H9 (cell line): ENCODE measurements around the gene COL23A1. TPM values are rescaled to one million over a fixed set of nuclear protein-coding genes. Genes with fewer than 3 reads are reported as not detected.

Experiments
- DNase-seq: peaks from one replicate; pipeline ENCODE4 v3.0.0-alpha.2; 2017
- H2AFZ ChIP-seq: one replicate; pipeline ENCODE4 v1.6.1; 2013; ENCODE audit warnings: mild to moderate bottlenecking, low read length, control low read depth, moderate library complexity
- H2AK5ac ChIP-seq: 2 replicates; pipeline ENCODE4 v1.6.1; 2013; ENCODE audit warnings: low read length, control low read depth, mixed read lengths; ENCODE audit not compliant: insufficient read length
- H2BK120ac ChIP-seq: one replicate; pipeline ENCODE4 v1.6.1; 2013; ENCODE audit warnings: low read depth, mild to moderate bottlenecking, low read length, control low read depth, inconsistent platforms; ENCODE audit not compliant: poor library complexity, severe bottlenecking
- H2BK12ac ChIP-seq: 2 replicates; pipeline ENCODE4 v1.6.1; 2013; ENCODE audit warnings: low read length, control low read depth, mixed read lengths, low read depth; ENCODE audit not compliant: insufficient read length
- H2BK15ac ChIP-seq: 2 replicates; pipeline ENCODE4 v1.6.1; 2013; ENCODE audit warnings: low read depth, low read length, control low read depth
- H2BK20ac ChIP-seq: one replicate; pipeline ENCODE4 v1.6.1; 2013; ENCODE audit warnings: low read depth, mild to moderate bottlenecking, low read length, control low read depth, inconsistent platforms; ENCODE audit not compliant: poor library complexity, severe bottlenecking
- H2BK5ac ChIP-seq: 2 replicates; pipeline ENCODE4 v1.6.1; 2013; ENCODE audit warnings: low read length, control low read depth, mixed read lengths; ENCODE audit not compliant: insufficient read length
- H3K14ac ChIP-seq: 2 replicates; pipeline ENCODE4 v1.6.1; 2013; ENCODE audit warnings: low read length, control low read depth; ENCODE audit not compliant: insufficient read depth
- H3K18ac ChIP-seq: 2 replicates; pipeline ENCODE4 v1.6.1; 2013; ENCODE audit warnings: low read depth, mild to moderate bottlenecking, mixed read lengths, low read length, control low read depth; ENCODE audit not compliant: insufficient read length
- H3K23ac ChIP-seq: 2 replicates; pipeline ENCODE4 v1.6.1; 2013; ENCODE audit warnings: low read length, control low read depth, mixed read lengths, low read depth; ENCODE audit not compliant: insufficient read length
- H3K23me2 ChIP-seq: 2 replicates; pipeline ENCODE4 v1.6.1; 2013; ENCODE audit warnings: low read depth, mild to moderate bottlenecking, mixed read lengths, low read length, control low read depth; ENCODE audit not compliant: insufficient read length, poor library complexity, severe bottlenecking
- H3K27ac ChIP-seq: 2 replicates; pipeline ENCODE4 v1.5.1; 2013; ENCODE audit warnings: low read length, control low read depth, mixed read lengths, low read depth; ENCODE audit not compliant: insufficient read length
- H3K27me3 ChIP-seq: 2 replicates; pipeline ENCODE4 v1.6.1; 2013; ENCODE audit warnings: low read length, control low read depth, inconsistent platforms; ENCODE audit not compliant: insufficient read depth
- H3K4ac ChIP-seq: 2 replicates; pipeline ENCODE4 v1.6.1; 2013; ENCODE audit warnings: low read depth, mild to moderate bottlenecking, control low read depth, inconsistent platforms, low read length, moderate library complexity
- H3K4me1 ChIP-seq: 2 replicates; pipeline ENCODE4 v1.6.1; 2013; ENCODE audit warnings: low read length, control low read depth, inconsistent platforms; ENCODE audit not compliant: insufficient read depth
- H3K4me2 ChIP-seq: 2 replicates; pipeline ENCODE4 v1.6.1; 2013; ENCODE audit warnings: low read length, control low read depth, mixed read lengths; ENCODE audit not compliant: insufficient read length, insufficient read depth
- H3K56ac ChIP-seq: 2 replicates; pipeline ENCODE4 v1.6.1; 2013; ENCODE audit warnings: low read depth, mild to moderate bottlenecking, mixed read lengths, low read length, control low read depth; ENCODE audit not compliant: insufficient read length
- H3K79me1 ChIP-seq: 2 replicates; pipeline ENCODE4 v1.6.1; 2013; ENCODE audit warnings: low read depth, mild to moderate bottlenecking, moderate library complexity, low read length, control low read depth, inconsistent platforms; ENCODE audit not compliant: insufficient read depth, poor library complexity, severe bottlenecking
- H3K79me2 ChIP-seq: 2 replicates; pipeline ENCODE4 v1.6.1; 2013; ENCODE audit warnings: low read length, control low read depth, inconsistent platforms; ENCODE audit not compliant: insufficient read depth
- H3K9ac ChIP-seq: 2 replicates; pipeline ENCODE4 v1.6.1; 2013; ENCODE audit warnings: low read length, control low read depth, mixed read lengths; ENCODE audit not compliant: insufficient read length; ENCODE audit errors: extremely low read depth
- H3K9me3 ChIP-seq: one replicate; pipeline ENCODE4 v1.6.1; 2013; ENCODE audit warnings: low read depth, low read length, inconsistent platforms; ENCODE audit not compliant: control insufficient read depth
- H3T11ph ChIP-seq: one replicate; pipeline ENCODE4 v1.6.1; 2013; ENCODE audit warnings: mild to moderate bottlenecking, low read length, control low read depth, inconsistent platforms
- H4K20me1 ChIP-seq: one replicate; pipeline ENCODE4 v1.6.1; 2013; ENCODE audit not compliant: control insufficient read depth, insufficient read length, insufficient read depth
- H4K5ac ChIP-seq: 2 replicates; pipeline ENCODE4 v1.6.1; 2013; ENCODE audit warnings: low read depth, mild to moderate bottlenecking, mixed read lengths, low read length, control low read depth; ENCODE audit not compliant: insufficient read length
- H4K8ac ChIP-seq: replicated peaks from 2 replicates; pipeline ENCODE4 v1.6.1; 2013; ENCODE audit warnings: low read length, control low read depth, mixed read lengths, low read depth; ENCODE audit not compliant: insufficient read length
- H4K91ac ChIP-seq: 2 replicates; pipeline ENCODE4 v1.6.1; 2013; ENCODE audit warnings: low read depth, mild to moderate bottlenecking, moderate library complexity, mixed read lengths, low read length, control low read depth; ENCODE audit not compliant: insufficient read length
- H3K27ac Mint-ChIP-seq, 3 experiments: 2 replicates in 2 of 3; 3 replicates in 1 of 3; pipeline ENCODE4 v1.8.0; 2020 to 2021; ENCODE audit warnings: mixed read lengths in 3 of 3, mild to moderate bottlenecking in 1 of 3, moderate library complexity in 1 of 3
- H3K27me3 Mint-ChIP-seq: 2 replicates; pipeline ENCODE4 v1.8.0; 2021; ENCODE audit warnings: low read depth, mild to moderate bottlenecking, moderate library complexity, mixed read lengths
- H3K36me3 Mint-ChIP-seq, 3 experiments: 2 replicates in 2 of 3; 3 replicates in 1 of 3; pipeline ENCODE4 v1.8.0; 2020 to 2021; ENCODE audit warnings: low read depth in 3 of 3, mixed read lengths in 3 of 3; ENCODE audit not compliant: insufficient read depth in 1 of 3
- H3K4me1 Mint-ChIP-seq, 2 experiments: 2 replicates each; pipeline ENCODE4 v1.8.0; 2020; ENCODE audit warnings: mixed read lengths in 2 of 2
- H3K4me3 Mint-ChIP-seq, 2 experiments: 2 replicates in 1 of 2; 3 replicates in 1 of 2; pipeline ENCODE4 v1.8.0; 2020 to 2021; ENCODE audit warnings: mild to moderate bottlenecking in 2 of 2, mixed read lengths in 2 of 2, moderate library complexity in 1 of 2
- H3K9me3 Mint-ChIP-seq, 2 experiments: 2 replicates in 1 of 2; 3 replicates in 1 of 2; pipeline ENCODE4 v1.8.0; 2020; ENCODE audit warnings: mild to moderate bottlenecking in 2 of 2, mixed read lengths in 2 of 2, moderate library complexity in 1 of 2
- WGBS: extraction: QIAGEN DNeasy Blood & Tissue Kit; methylation state at CpG from one replicate; pipeline ENCODE4 v1.1.7; 2013; ENCODE audit warnings: missing lambda C conversion rate, low lambda C conversion rate, mixed read lengths; ENCODE audit not compliant: insufficient read length; ENCODE audit errors: extremely low coverage; 5-methylcytosine and 5-hydroxymethylcytosine counted together
- total RNA-seq: library from RNA; stranded (reverse); gene quantifications from 2 replicates; pipeline ENCODE4 v1.2.1, GENCODE V29; 2021
- TF ChIP-seq, protein P1 (sequence below): fragments of 200-600 bp; sonication (generic); conservative IDR thresholded peaks from 3 replicates; pipeline ENCODE4 v1.8.0; 2021; ENCODE audit warnings: antibody characterized with exemption, mild to moderate bottlenecking

Gene COL23A1
- total RNA-seq, 1 experiment from 2014 or later = 2.6 TPM

DNA sequence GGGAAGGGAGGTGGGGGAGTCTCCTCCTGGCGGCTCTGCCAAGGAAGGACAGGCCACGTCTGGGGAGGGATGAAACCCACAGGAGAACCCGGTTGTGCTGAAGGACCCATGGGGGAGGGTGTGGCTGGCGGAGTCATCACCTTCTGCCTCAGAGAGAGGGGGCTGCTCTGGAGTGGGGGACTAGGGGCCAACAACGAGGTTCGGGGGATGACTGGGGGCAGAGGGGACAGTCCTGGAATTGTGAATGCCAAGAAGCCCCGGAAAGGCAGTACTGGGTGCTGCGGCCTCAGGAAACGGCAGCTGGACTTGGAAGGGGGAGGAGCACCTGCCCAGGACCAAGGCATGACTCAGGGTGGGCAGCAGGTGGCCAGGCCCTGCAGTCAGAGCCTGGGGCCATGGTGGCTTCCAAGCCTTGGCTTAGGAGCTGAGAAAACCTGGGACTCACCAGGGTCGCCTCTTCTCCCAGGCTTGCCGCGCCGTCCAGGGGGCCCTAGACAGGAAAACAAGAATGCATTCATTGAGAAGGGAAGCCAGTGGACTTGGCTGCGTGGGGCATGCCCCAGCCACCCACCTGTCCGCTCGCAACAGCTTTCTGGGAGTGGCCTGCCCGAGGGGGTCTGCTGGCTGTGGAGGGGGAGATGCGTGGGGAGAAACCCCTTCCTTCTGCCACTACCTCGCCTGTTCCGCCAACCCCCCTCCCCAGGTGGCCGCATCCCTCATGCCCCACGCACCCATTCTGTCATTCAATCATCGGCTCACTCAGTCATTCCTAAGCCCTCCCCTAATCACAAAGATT lies 283.6 kb downstream of the COL23A1 start:
- Mint-ChIP-seq H3K27me3 (no peaks in the 10 kb centered on the region; the same call in 1 of the 2 replicates), H3K36me3 (no peaks in the 10 kb centered on the region; a peak in 1 of 7 replicates), H3K27ac (no peak overlapping the region; a peak in 1 of 7 replicates), H3K4me1 (peaks cover 11 to 22% of the 10 kb centered on the region in 2 experiments), H3K4me3 (no peak overlapping the region), H3K9me3 (no peaks in the 10 kb centered on the region)
- no peak overlapping the region for H3K56ac ChIP-seq
- no peak overlapping the region for H3K14ac ChIP-seq
- H2AK5ac ChIP-seq = no peak overlapping the region
- H4K8ac ChIP-seq = no peak overlapping the region
- no peaks in the 10 kb centered on the region for H3K4me1 ChIP-seq
- no peak overlapping the region for H3K27ac ChIP-seq
- H2BK20ac ChIP-seq = no peak overlapping the region
- DNase-seq = no peak
- H3K18ac ChIP-seq = no peak overlapping the region
- H2BK15ac ChIP-seq = no peak overlapping the region
- no peaks in the 10 kb centered on the region for H3K23me2 ChIP-seq
- no peaks in the 10 kb centered on the region for H3K79me2 ChIP-seq
- no peak overlapping the region for H3K9ac ChIP-seq
- H4K5ac ChIP-seq = no peak overlapping the region
- no peak overlapping the region for H2BK12ac ChIP-seq
- WGBS = no CpG with 5 or more reads among the region's 23 CpGs
- no peak overlapping the region for H3K4ac ChIP-seq
- TF ChIP-seq, protein P1, sequence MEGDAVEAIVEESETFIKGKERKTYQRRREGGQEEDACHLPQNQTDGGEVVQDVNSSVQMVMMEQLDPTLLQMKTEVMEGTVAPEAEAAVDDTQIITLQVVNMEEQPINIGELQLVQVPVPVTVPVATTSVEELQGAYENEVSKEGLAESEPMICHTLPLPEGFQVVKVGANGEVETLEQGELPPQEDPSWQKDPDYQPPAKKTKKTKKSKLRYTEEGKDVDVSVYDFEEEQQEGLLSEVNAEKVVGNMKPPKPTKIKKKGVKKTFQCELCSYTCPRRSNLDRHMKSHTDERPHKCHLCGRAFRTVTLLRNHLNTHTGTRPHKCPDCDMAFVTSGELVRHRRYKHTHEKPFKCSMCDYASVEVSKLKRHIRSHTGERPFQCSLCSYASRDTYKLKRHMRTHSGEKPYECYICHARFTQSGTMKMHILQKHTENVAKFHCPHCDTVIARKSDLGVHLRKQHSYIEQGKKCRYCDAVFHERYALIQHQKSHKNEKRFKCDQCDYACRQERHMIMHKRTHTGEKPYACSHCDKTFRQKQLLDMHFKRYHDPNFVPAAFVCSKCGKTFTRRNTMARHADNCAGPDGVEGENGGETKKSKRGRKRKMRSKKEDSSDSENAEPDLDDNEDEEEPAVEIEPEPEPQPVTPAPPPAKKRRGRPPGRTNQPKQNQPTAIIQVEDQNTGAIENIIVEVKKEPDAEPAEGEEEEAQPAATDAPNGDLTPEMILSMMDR = 0 out of 3 replicates have a peak, but pooled peaks have one; percentile 16
- H2BK120ac ChIP-seq = no peak overlapping the region
- H3K9me3 ChIP-seq = no peaks in the 10 kb centered on the region
- H4K91ac ChIP-seq = no peak overlapping the region
- no peak overlapping the region for H3T11ph ChIP-seq
- H3K79me1 ChIP-seq = no peaks in the 10 kb centered on the region
- H3K4me2 ChIP-seq = no peak overlapping the region
- H2AFZ ChIP-seq = no peak overlapping the region
- H4K20me1 ChIP-seq = no peaks in the 10 kb centered on the region
- no peak overlapping the region for H2BK5ac ChIP-seq
- H3K23ac ChIP-seq = no peak overlapping the region
- H3K27me3 ChIP-seq = no peaks in the 10 kb centered on the region
